ENCODE measurements around the gene HNRNPL. TPM values are rescaled to one million over a fixed set of nuclear protein-coding genes. Genes with fewer than 3 reads are reported as not detected.

The HNRNPL gene
- polyA plus RNA-seq, 1 donor from 2014 or later = 315 TPM

DNA sequence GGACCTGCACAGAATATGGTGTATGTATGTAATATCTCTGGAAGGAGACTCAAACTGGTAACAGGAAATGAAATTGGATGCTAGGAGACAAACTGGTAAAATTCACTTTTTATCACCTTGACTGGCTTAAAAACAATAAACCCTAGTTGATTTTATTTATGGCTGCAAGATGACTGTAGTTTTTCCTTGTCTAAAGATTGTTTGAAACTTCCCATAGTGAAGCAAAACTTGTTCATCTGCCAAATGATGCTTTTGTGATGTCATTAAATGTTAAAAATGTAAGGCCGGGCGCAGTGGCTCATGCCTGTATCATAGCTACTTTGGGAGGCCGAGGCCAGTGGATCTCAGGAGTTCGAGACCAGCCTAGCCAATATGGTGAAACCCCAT lies 15.7 kb downstream of the HNRNPL start:
- Histone ChIP-seq H3K4me3 (ENCODE audit: low read length) (no peak overlapping the region), H3K36me3 (ENCODE audit: insufficient read depth, low read length) (no peaks in the 10 kb centered on the region), H3K9ac (ENCODE audit: low read length) (no peak overlapping the region), H3K27ac (ENCODE audit: low read length) (no peak overlapping the region), H3K9me2 (ENCODE audit: insufficient read depth, low read length) (no peaks in the 10 kb centered on the region), H3K79me2 (replicated peaks; ENCODE audit: insufficient read depth, low read length) (peaks cover 8% of the 10 kb centered on the region), H3K4me2 (ENCODE audit: low read length) (no peak overlapping the region), H4K20me1 (ENCODE audit: insufficient read depth) (no peaks in the 10 kb centered on the region), H2AFZ (ENCODE audit: low read depth, low read length) (no peak overlapping the region), H3F3A (ENCODE audit: insufficient read depth, low read length, poor library complexity, severe bottlenecking) (no peaks in the 10 kb centered on the region), H3K27me3 (ENCODE audit: insufficient read depth, low read depth, low read length) (no peaks in the 10 kb centered on the region), H3K9me3 (ENCODE audit: low read length) (no peaks in the 10 kb centered on the region)
- no peak for TF ChIP-seq RAD21 (conservative IDR thresholded peaks at IDR 0.05)
- TF ChIP-seq TAF1 (IDR thresholded peaks at IDR 0.05; ENCODE audit: low read depth) = no peak
- TF ChIP-seq POLR2AphosphoS5 (IDR thresholded peaks at IDR 0.05) = no peak
- no peak for TF ChIP-seq MXI1 (conservative IDR thresholded peaks at IDR 0.05; ENCODE audit: poor library complexity, severe bottlenecking)
- no peak for TF ChIP-seq REST (IDR thresholded peaks at IDR 0.05; ENCODE audit: borderline replicate concordance)
- no peak for TF ChIP-seq CTCF (IDR thresholded peaks at IDR 0.05; ENCODE audit: poor library complexity, severe bottlenecking)
- no peak for TF ChIP-seq EP300 (conservative IDR thresholded peaks at IDR 0.05; ENCODE audit: poor library complexity, severe bottlenecking)
- no peak for TF ChIP-seq SMC3 (conservative IDR thresholded peaks at IDR 0.05; ENCODE audit: poor library complexity)
- no peak for TF ChIP-seq EZH2 (IDR thresholded peaks at IDR 0.05; ENCODE audit: borderline replicate concordance, insufficient read depth, low read length, poor library complexity, severe bottlenecking)

- TF ChIP-seq POLR2AphosphoS5 (IDR thresholded peaks at IDR 0.05) (no peak), MXI1 (conservative IDR thresholded peaks at IDR 0.05; ENCODE audit: poor library complexity, severe bottlenecking) (no peak), EP300 (conservative IDR thresholded peaks at IDR 0.05; ENCODE audit: poor library complexity, severe bottlenecking) (no peak), CTCF (IDR thresholded peaks at IDR 0.05; ENCODE audit: poor library complexity, severe bottlenecking) (no peak), SMC3 (conservative IDR thresholded peaks at IDR 0.05; ENCODE audit: poor library complexity) (no peak), TAF1 (IDR thresholded peaks at IDR 0.05; ENCODE audit: low read depth) (no peak), EZH2 (IDR thresholded peaks at IDR 0.05; ENCODE audit: borderline replicate concordance, insufficient read depth, low read length, poor library complexity, severe bottlenecking) (no peak)
- Histone ChIP-seq H3F3A (ENCODE audit: insufficient read depth, low read length, poor library complexity, severe bottlenecking) (no peaks in the 10 kb centered on the region), H3K36me3 (ENCODE audit: insufficient read depth, low read length) (no peaks in the 10 kb centered on the region), H3K27me3 (ENCODE audit: insufficient read depth, low read depth, low read length) (no peaks in the 10 kb centered on the region), H2AFZ (ENCODE audit: low read depth, low read length) (no peak overlapping the region), H3K4me3 (ENCODE audit: low read length) (no peak overlapping the region), H4K20me1 (ENCODE audit: insufficient read depth) (no peaks in the 10 kb centered on the region), H3K9me2 (ENCODE audit: insufficient read depth, low read length) (no peaks in the 10 kb centered on the region), H3K79me2 (replicated peaks; ENCODE audit: insufficient read depth, low read length) (peaks cover 8% of the 10 kb centered on the region), H3K9ac (ENCODE audit: low read length) (no peak overlapping the region), H3K9me3 (ENCODE audit: low read length) (no peaks in the 10 kb centered on the region), H3K27ac (ENCODE audit: low read length) (no peak overlapping the region), H3K4me2 (ENCODE audit: low read length) (no peak overlapping the region)
Observed at GRCh38 chr19:38833092-38833425, 16.7 kb downstream of the HNRNPL start.

Data from neural cell (in vitro differentiated cells).